ENCODE results near the gene SYNE4. TPM values are rescaled to one million over a fixed set of nuclear protein-coding genes. Genes with fewer than 3 reads are reported as not detected.

Gene SYNE4
- total RNA-seq, 1 donor = not detected

- no peak for DNase-seq (ENCODE audit: low read depth)
- no peak for TF ChIP-seq CTCF (IDR thresholded peaks at IDR 0.05; ENCODE audit: insufficient read depth, low read depth, low read length)
- no peak overlapping the region for H3K4me3 ChIP-seq (ENCODE audit: low read depth, low read length)
Observed at GRCh38 chr19:36026091-36026876, 17.7 kb upstream of the SYNE4 start.

- H3K4me3 ChIP-seq (ENCODE audit: low read depth, low read length) = no peak overlapping the region
- no peak for TF ChIP-seq CTCF (IDR thresholded peaks at IDR 0.05; ENCODE audit: insufficient read depth, low read depth, low read length)
- DNase-seq (ENCODE audit: low read depth) = no peak
Observed at GRCh38 chr19:36025541-36025940, 16.9 kb upstream of the SYNE4 start.

GRCh38 chr19:36023432-36023831 lies 14.8 kb upstream of the SYNE4 start:
- H3K4me3 ChIP-seq (ENCODE audit: low read depth, low read length) = no peak overlapping the region
- DNase-seq (ENCODE audit: low read depth) = no peak
- TF ChIP-seq CTCF (IDR thresholded peaks at IDR 0.05; ENCODE audit: insufficient read depth, low read depth, low read length) = no peak

GRCh38 chr19:36019061-36019670 lies 10.6 kb upstream of the SYNE4 start:
- no peak for DNase-seq (ENCODE audit: low read depth)
- no peak overlapping the region for H3K4me3 ChIP-seq (ENCODE audit: low read depth, low read length)
- no peak for TF ChIP-seq CTCF (IDR thresholded peaks at IDR 0.05; ENCODE audit: insufficient read depth, low read depth, low read length)

GRCh38 chr19:36014012-36014924 lies 5.7 kb upstream of the SYNE4 start, which contains the start of gene ALKBH6:
Gene ALKBH6 (minus strand): TSS chr19:36014213. CDS start chr19:36013397, 816 bp downstream.
- DNase-seq (ENCODE audit: low read depth) = peak; percentile 98
- TF ChIP-seq CTCF (IDR thresholded peaks at IDR 0.05; ENCODE audit: insufficient read depth, low read depth, low read length) = no peak
- H3K4me3 ChIP-seq (ENCODE audit: low read depth, low read length) = peak within 1 kb of the TSS; percentile 97

- peak overlapping the region; percentile 97 for H3K4me3 ChIP-seq (ENCODE audit: low read depth, low read length)
- TF ChIP-seq CTCF (IDR thresholded peaks at IDR 0.05; ENCODE audit: insufficient read depth, low read depth, low read length) = no peak
- no peak for DNase-seq (ENCODE audit: low read depth)
Observed at GRCh38 chr19:36013280-36014011, 4.8 kb upstream of the SYNE4 start.

All from fibroblast of villous mesenchyme (primary cell).